CD1c-positive myeloid dendritic cell (primary cell): ENCODE measurements around the gene CD101.
A peak's percentile ranks its signal among the peaks of the same experiment; 100 is the strongest.
"Not testable (repeated sequence)": the region's sequence is repeated elsewhere in the genome, so short reads cannot be mapped to it uniquely, and the experiment has no call there.

ENCODE experiments used
- DNase-seq: peaks from one replicate; pipeline ENCODE4 v3.0.0-alpha.2; 2016; ENCODE audit errors: extremely low spot score

Gene CD101

GRCh38 chr1:117001254-117001927 is at the start of gene CD101:
Gene CD101, plus strand, starts transcription at chr1:117001760. Its CDS starts 58 bp downstream, at chr1:117001818.
- peak; percentile 82 for DNase-seq

DNA sequence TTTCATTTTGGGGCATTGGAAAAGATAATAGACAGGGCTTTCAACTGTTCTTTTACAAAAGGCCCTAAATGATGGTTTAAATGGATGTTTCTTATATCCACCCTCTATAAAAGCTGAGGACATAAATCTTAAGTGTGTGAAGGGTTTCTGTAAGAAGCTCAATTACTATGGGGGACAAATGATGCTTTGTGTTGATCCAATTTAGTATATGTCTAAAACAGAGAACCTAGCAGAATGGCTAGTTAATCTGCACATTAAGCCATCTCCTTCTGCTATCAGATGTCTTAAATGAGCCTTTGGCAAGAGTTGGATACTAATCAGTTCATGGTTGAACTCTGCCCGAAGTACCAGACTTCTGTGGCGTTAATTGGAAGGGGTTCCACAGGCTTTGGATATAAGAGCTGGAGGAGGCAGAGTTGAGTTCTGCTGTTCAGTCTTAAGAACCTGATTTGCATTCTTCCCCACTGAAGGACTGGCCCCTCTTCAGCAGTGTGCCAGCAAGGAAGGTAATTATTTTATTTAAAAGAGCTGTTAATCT is 48.8 kb upstream of the CD101 start:
- no peak for DNase-seq

DNA sequence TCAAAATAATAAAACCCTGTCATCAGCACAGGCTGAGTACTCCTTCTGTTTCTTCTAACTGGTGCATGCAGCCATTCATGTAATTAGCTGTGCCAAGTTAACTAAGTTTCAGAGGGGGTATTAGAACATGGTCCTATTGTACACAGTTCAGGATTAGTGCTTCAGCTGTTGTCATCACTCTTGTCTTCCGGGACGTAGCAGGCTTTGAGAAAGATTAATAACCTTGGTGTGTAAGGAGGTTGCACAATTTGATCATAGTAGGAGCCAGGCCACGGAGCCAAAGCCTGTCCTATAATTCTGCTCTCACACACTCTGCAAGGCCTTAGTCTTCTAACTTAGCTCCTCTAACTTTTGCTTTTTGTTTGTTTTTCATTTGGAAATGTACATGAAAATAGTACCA is 47.1 kb upstream of the CD101 start:
- no peak for DNase-seq

DNA sequence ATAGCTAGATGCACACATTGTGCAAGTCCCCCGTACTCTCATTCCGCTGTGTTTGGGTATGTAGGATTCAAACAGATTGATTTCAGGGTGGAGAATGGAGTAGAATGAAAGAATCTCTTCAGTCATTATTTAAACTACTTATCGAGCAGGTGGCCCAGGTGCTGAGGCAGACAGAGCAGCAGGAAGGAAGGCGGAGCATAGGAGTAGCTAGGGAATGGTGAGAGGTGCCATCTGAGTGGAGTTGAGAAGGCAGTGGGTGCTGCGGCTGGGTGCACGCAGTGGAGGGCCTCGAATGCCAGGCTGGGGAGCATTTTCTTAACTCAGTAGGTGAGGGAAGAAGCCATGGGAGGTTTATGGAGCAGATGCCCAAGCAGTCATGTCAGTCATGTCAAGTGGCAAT is 45.2 kb upstream of the CD101 start:
- no peak for DNase-seq

DNA sequence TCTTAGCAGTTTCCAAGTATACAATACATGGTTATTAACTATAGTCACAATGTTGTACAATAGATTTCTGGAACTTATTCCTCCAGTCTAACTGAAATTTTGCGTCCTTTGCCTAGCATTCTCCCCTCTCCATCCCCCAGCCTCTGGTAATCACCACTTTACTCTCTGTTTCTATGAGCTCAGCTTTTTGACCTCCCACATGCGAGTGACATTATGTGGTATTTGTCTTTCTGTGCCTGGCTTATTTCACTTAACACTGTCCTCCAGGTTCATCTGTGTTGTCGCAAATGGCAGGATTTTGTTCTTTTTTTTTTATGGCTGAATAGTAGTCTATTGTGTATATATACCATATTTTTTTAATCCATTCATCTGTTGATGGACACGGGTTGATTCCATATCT is 43.9 kb upstream of the CD101 start:
- no peak for DNase-seq

GRCh38 chr1:116958110-116958509 is 43.5 kb upstream of the CD101 start:
- no peak for DNase-seq

- no peak for DNase-seq
Observed at GRCh38 chr1:116958977-116959376, 42.6 kb upstream of the CD101 start.

- no peak for DNase-seq
Observed at GRCh38 chr1:116961606-116962005, 40.0 kb upstream of the CD101 start.

DNA sequence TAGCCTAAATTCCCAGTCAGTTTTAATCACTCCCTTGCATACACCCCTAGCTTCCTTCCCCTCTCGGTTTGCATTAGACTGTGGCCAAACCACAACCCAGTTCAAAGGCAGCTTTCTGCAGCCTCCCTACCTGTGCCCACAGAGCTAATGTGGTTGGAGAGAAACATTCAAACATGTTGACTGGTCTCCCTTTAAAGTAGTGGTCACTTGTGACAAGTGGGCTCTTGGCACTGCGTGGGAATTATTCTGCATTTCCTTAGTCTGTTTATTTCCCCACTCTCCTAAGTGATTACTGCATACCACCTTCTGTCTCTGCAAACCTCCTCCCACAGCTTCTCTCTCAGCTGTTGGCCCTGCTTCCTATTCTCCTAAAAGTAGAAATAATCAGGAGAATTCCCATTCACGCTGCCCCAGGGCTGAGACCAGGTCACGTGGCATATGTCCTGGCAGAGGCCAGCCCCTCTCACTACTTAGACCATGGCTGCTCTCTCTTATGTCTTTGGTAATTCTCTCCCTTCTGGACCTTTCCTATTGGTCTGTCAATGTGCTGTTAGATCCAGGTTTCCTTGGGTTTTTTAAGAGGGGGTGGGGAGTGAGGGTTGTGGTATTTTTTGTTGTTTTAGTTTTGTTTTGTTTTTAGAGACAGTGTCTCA is 38.4 kb upstream of the CD101 start:
- peak; percentile 41 for DNase-seq

DNA sequence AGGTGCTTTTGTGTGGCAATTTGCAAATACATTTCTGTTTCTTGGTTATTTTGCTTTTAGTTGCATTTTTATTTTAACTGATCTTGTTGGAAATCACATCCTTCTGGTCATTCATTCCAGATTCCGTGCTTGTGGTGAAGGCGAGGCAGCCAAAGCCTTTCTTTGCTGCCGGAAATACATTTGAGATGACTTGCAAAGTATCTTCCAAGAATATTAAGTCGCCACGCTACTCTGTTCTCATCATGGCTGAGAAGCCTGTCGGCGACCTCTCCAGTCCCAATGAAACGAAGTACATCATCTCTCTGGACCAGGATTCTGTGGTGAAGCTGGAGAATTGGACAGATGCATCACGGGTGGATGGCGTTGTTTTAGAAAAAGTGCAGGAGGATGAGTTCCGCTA is 34.8 kb upstream of the CD101 start:
- DNase-seq, result no peak

- no peak for DNase-seq
Observed at GRCh38 chr1:116968724-116969123, 32.8 kb upstream of the CD101 start.

DNA sequence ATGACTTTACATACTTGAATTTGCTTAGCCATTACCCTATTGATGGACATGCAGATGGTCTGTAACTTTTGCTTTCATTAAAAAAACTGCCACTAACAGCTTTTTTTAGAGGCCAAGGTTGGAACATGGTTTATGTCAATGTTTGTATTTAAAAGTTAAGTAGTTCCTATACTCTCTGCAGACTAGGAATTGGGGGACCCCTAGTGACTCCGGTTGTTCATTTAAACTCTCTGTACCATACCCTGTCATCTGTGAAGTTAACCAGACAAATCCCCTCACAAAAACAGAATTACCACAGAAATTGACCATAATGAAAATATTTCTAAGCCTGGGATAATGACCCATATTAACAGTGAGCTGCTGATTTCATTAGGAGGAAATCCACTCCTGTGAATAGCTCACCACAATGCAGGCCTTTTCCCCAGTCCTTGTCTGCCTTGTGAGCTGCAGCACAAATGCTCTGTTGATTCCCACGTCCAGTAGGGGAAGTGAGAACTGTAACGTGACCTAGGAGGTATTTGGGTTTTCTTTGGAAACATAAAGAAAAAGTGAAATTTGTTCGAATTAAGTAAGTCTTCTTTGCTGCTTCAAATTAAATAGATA is 30.2 kb upstream of the CD101 start:
- DNase-seq, result peak; percentile 66

DNA sequence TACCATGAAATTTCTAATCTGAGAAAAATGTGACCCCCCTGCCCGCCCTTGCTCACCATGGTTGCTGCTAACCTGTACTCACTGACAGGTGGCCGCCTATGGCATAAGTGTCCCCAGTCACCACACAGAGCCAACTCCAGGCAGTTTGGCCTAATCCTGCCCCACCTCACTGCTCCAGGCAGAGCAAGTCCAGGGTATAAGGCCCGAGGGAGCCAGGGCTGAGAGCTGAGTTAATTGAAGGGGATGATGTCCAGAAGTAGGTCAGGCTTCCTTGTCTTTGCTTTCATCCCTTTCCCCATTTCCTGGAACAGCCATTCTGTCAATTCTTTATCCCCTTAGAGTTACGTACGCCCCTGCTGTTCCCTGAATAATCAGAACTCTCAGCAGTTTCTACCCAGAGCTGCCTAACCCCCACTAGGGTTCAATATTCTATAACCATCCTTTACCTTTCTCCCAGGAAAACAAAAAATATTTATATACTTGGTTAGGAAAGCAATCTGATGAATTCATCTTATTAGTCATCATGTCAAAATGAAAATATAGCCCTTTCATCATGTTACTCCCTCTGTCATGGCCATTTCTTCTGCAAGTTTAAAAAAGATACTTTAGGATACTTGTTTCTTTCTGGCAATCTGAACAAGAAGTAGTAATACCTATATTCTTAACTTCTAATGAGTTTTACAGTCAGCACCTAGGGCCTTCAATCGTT is 29.4 kb upstream of the CD101 start:
- DNase-seq, result no peak

DNA sequence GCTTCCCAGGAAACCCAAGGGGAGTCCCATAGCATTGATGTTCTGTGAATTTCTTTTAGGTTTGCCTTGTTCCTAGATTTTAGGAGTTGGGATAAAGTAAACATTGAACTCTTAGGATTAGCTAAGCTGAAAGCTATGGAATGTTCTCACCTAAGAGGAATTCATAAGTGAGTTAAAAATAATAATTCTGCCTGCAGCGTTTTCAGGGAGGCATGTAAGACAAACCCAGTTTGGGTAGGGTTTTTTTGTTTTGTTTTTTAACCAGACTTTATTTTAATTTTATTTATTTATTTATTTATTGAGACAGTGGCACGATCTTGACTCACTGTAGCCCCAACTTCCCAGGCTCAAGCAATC is 28.9 kb upstream of the CD101 start:
- no peak for DNase-seq

DNA sequence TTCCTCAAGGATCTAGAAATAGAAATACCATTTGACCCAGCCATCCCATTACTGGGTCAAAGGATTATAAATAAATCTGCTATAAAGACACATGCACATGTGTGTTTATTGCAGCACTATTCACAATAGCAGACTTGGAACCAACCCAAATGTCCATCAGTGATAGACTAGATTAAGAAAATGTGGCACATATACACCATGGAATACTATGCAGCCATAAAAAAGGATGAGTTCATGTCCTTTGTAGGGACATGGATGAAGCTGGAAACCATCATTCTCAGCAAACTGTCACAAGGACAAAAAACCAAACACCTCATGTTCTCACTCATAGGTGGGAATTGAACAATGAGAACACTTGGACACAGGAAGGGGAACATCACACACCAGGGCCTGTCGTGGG is 21.3 kb upstream of the CD101 start:
- DNase-seq, result not testable (repeated sequence)

GRCh38 chr1:116981521-116982037 is 20.0 kb upstream of the CD101 start:
- no peak for DNase-seq

DNA sequence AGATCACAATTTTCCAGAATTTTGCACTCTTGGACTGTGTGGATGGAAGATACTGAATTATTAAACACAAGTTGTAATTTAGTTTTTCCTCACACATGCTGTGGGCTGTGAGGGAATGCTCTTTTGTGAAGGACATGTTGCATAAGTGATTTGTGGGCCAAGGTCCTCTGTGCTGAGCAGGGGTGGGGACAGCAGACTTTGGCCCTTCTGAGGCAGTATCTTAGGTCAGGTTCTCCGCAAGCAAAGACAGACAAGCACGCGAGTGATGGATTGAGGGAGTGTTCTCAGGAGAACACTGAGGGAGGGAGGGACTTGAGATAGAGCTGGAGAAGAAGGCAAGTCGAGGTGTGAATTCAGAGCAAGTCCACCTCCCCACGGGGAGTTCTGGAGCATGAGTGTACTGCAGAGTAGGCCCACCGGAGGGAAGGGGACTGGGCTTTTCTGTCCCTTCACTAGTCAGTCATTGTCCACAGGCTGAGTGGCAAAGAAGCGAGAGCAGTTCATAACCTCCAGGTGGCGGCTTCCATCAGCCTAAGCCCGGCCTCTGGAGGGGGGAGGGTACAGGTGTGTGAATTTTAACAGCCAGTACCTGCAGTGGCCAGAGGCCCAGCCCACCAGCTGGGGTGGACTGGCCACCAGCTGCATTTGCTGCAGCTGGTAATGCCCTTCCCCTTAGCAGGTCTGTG is 19.1 kb upstream of the CD101 start:
- no peak for DNase-seq

- DNase-seq, result no peak
Observed at GRCh38 chr1:116983112-116983511, 18.4 kb upstream of the CD101 start.

DNA sequence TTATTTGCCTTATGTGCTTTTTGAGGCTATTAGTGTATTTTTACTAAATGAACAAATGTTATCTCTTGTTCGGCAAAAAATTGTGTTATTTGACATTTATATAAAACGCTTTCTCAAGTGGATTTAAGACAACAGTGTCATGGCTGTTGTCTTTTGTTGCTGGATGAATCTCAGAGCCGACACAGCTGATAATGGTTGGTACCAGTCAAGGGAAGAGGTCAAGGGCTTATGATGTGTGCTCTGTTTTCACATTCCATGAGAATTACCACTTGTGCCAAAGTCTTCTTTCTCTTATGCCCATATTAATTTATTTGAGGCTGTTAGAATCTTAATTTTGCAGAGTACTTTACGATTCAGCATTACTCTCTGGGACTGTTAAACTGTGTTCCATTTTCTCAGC is 17.9 kb upstream of the CD101 start:
- DNase-seq, result no peak

DNA sequence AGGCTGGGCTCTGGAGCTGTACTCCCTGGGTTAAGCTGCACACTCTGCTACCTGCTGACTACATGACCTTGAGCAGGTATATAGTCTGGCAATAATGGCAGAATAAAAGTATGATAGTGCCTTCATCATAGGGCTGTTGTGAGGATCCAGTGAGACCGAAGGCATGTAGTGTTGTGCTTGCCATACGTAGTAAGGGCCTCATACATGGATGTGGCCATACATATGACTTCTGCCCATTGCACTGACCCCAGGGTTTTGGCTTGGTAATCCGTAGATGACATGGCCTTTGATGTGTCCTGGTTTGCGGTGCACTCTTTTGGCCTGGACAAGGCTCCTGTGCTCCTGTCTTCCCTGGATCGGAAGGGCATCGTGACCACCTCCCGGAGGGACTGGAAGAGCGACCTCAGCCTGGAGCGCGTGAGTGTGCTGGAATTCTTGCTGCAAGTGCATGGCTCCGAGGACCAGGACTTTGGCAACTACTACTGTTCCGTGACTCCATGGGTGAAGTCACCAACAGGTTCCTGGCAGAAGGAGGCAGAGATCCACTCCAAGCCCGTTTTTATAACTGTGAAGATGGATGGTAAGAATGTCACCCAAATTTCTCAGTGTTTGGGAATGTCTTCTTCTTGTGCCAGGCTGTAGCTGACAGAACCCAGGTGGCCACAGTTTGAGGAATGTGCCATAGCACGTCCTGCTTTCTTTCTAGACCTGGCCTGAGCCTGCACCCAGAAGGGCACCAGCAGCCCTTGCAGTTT is 17.0 kb upstream of the CD101 start:
- DNase-seq, result no peak
